HCT116 (cell line): ENCODE measurements around the gene CDKN1A. TPM values are rescaled to one million over a fixed set of nuclear protein-coding genes. Genes with fewer than 3 reads are reported as not detected.

Source experiments
- ATAC-seq: fragments of 200-7000 bp; cut with Tn5 transposase; 2 replicates; pipeline ENCODE4 v1.9.1; 2020; ENCODE audit warnings: mild to moderate bottlenecking, moderate library complexity
- BruUV-seq: library from RNA; stranded (reverse); fragments of 400-500 nt; replicated peaks from 2 replicates; lab custom pipeline; 2021; lab: Mats Ljungman, UMichigan
- CTCF ChIA-PET: fragments of 300-600 bp; sonication (Branson Sonifier 250); formaldehyde crosslinking; loops from one replicate; lab custom pipeline; 2021; ENCODE audit warnings: antibody characterized with exemption; lab: Charles Lee
- POLR2A ChIA-PET: fragments of 300-600, 350-600 bp; sonication (Branson Sonifier 250); formaldehyde crosslinking; loops from one replicate; lab custom pipeline; 2021; ENCODE audit warnings: antibody characterized with exemption; lab: Charles Lee
- RAD21 ChIA-PET, 2 experiments: fragments of 300-600 bp; sonication (Branson Sonifier 250); formaldehyde crosslinking; loops; one replicate each; lab custom pipeline; 2023; ENCODE audit warnings: low total read pairs in 2 of 2; ENCODE audit not compliant: uncharacterized antibody in 2 of 2, unreplicated experiment in 2 of 2, low non-redundant PET in 1 of 2; lab: Charles Lee
- DNase-seq: peaks from one replicate; pipeline ENCODE4 v3.0.0-alpha.2; 2010; ENCODE audit warnings: low read depth, low spot score
- H2AFZ ChIP-seq: fragments of 200-600 bp; shearing (Covaris generic), sonication (generic); 2 replicates; pipeline ENCODE4 v1.6.1; 2017; ENCODE audit warnings: low read depth, mixed run types, mixed read lengths, antibody characterized with exemption, low read length; ENCODE audit not compliant: poor library complexity, severe bottlenecking
- H3K27ac ChIP-seq: 2 replicates; pipeline ENCODE4 v1.5.1; 2012; ENCODE audit warnings: low read depth, low read length
- H3K27me3 ChIP-seq: fragments of 200-600 bp; sonication (generic); 2 replicates; pipeline ENCODE4 v1.6.1; 2016; ENCODE audit warnings: mixed run types, low read length, mixed read lengths; ENCODE audit not compliant: insufficient read depth
- H3K36me3 ChIP-seq, 2 experiments: fragments of 200-500 bp in 1 of 2; fragments of 200-600 bp in 1 of 2; sonication (Bioruptor generic) in 1 of 2; sonication (generic) in 1 of 2; 2 replicates each; pipeline versions ENCODE4 v1.5.1 to v1.6.1; 2014 to 2016; ENCODE audit warnings: low read length in 2 of 2, inconsistent platforms in 1 of 2, mixed read lengths in 1 of 2, mixed run types in 1 of 2; ENCODE audit not compliant: insufficient read depth in 2 of 2, control insufficient read depth in 1 of 2
- H3K4me1 ChIP-seq, 2 experiments: fragments of 200-600 bp in 1 of 2; sonication (generic) in 1 of 2; 2 replicates each; pipeline versions ENCODE4 v1.5.1 to v1.6.1; 2012 to 2017; ENCODE audit warnings: low read length in 2 of 2, inconsistent platforms in 1 of 2, mild to moderate bottlenecking in 1 of 2, mixed read lengths in 1 of 2, mixed run types in 1 of 2, moderate library complexity in 1 of 2; ENCODE audit not compliant: insufficient read depth in 2 of 2, control insufficient read depth in 1 of 2
- H3K4me2 ChIP-seq: fragments of 200-600 bp; sonication (generic); 2 replicates; pipeline ENCODE4 v1.6.1; 2017; ENCODE audit warnings: mixed run types, low read length, mixed read lengths
- H3K4me3 ChIP-seq, 2 experiments: fragments of 200-600 bp in 1 of 2; sonication (generic) in 1 of 2; replicated peaks in 1 of 2; 2 replicates each; pipeline ENCODE4 v1.5.1; 2011 to 2016; ENCODE audit warnings: low read length in 2 of 2, control low read depth in 1 of 2, low read depth in 1 of 2, mild to moderate bottlenecking in 1 of 2, mixed read lengths in 1 of 2, mixed run types in 1 of 2
- H3K79me2 ChIP-seq: fragments of 200-600 bp; sonication (generic); 2 replicates; pipeline ENCODE4 v1.6.1; 2017; ENCODE audit warnings: mild to moderate bottlenecking, mixed run types, low read length, moderate library complexity, mixed read lengths; ENCODE audit not compliant: insufficient read depth
- H3K9ac ChIP-seq: fragments of 200-600 bp; sonication (generic); 2 replicates; pipeline ENCODE4 v1.6.1; 2016; ENCODE audit warnings: low read length, mixed read lengths
- H3K9me2 ChIP-seq: fragments of 200-600 bp; sonication (generic), shearing (Covaris generic); 2 replicates; pipeline ENCODE4 v1.6.1; 2017; ENCODE audit warnings: mixed run types, mild to moderate bottlenecking, moderate library complexity; ENCODE audit not compliant: insufficient read depth
- H3K9me3 ChIP-seq, 2 experiments: fragments of 200-500 bp in 1 of 2; fragments of 200-600 bp in 1 of 2; sonication (Bioruptor generic) in 1 of 2; sonication (generic) in 1 of 2; 2 replicates each; pipeline ENCODE4 v1.6.1; 2014 to 2017; ENCODE audit warnings: low read length in 2 of 2, mixed read lengths in 2 of 2, inconsistent platforms in 1 of 2, low read depth in 1 of 2, mild to moderate bottlenecking in 1 of 2, mixed run types in 1 of 2, moderate library complexity in 1 of 2; ENCODE audit not compliant: control insufficient read depth in 1 of 2, insufficient read depth in 1 of 2
- H4K20me1 ChIP-seq: fragments of 200-600 bp; sonication (generic), shearing (Covaris generic); 2 replicates; pipeline ENCODE4 v1.6.1; 2017; ENCODE audit warnings: mixed run types, mild to moderate bottlenecking, moderate library complexity; ENCODE audit not compliant: insufficient read depth
- CEBPB ChIP-seq: IDR thresholded peaks from 2 replicates; pipeline ENCODE4 v1.6.1; 2012; ENCODE audit warnings: low read depth
- EGR1 ChIP-seq: IDR thresholded peaks from 2 replicates; pipeline ENCODE4 v1.6.1; 2012; ENCODE audit warnings: low read depth
- JUND ChIP-seq: IDR thresholded peaks from 2 replicates; pipeline ENCODE4 v1.6.1; 2012
- POLR2A ChIP-seq: IDR thresholded peaks from 2 replicates; pipeline ENCODE4 v1.7.0; 2011; ENCODE audit warnings: borderline replicate concordance; ENCODE audit not compliant: insufficient read depth, insufficient read length; ENCODE audit errors: extremely low read depth
- RAD21 ChIP-seq: IDR thresholded peaks from 2 replicates; pipeline ENCODE4 v1.6.1; 2012; ENCODE audit warnings: low read depth, mild to moderate bottlenecking
- SIN3A ChIP-seq: IDR thresholded peaks from 2 replicates; pipeline ENCODE4 v1.6.1; 2012; ENCODE audit warnings: low read depth
- TCF7L2 ChIP-seq: IDR thresholded peaks from 2 replicates; pipeline ENCODE4 v1.7.0; 2011; ENCODE audit warnings: borderline replicate concordance, inconsistent platforms; ENCODE audit not compliant: insufficient read depth, insufficient read length; ENCODE audit errors: extremely low read depth
- YY1 ChIP-seq: IDR thresholded peaks from 2 replicates; pipeline ENCODE4 v1.6.1; 2011; ENCODE audit warnings: low read length, low read depth, moderate library complexity, mild to moderate bottlenecking; ENCODE audit not compliant: insufficient replicate concordance; ENCODE audit errors: extremely low read depth
- intact Hi-C: fragments of 100-400 bp; cut with micrococcal nuclease; formaldehyde crosslinking; loops from 2 replicates; pipeline ENCODE4 v1.10.0; 2022
- total RNA-seq: library from RNA; stranded (reverse); gene quantifications from one replicate; pipeline ENCODE4 v1.2.1, GENCODE V29; 2021; ENCODE audit not compliant: unreplicated experiment
- TF ChIP-seq, protein P1 (sequence below): IDR thresholded peaks from 2 replicates; pipeline ENCODE4 v1.6.1; 2012
- TF ChIP-seq, protein P2 (sequence below), 3 experiments: fragments of 200-600 bp in 1 of 3; sonication (generic) in 1 of 3; IDR thresholded peaks in 2 of 3; conservative IDR thresholded peaks in 1 of 3; 2 replicates each; pipeline ENCODE4 v1.5.1; 2012 to 2017; ENCODE audit warnings: low read depth in 2 of 3, low read length in 2 of 3, antibody characterized with exemption in 1 of 3, borderline replicate concordance in 1 of 3, control low read depth in 1 of 3, mild to moderate bottlenecking in 1 of 3, mixed read lengths in 1 of 3, mixed run types in 1 of 3, moderate library complexity in 1 of 3; ENCODE audit not compliant: insufficient read depth in 1 of 3

CDKN1A gene
- total RNA-seq, 1 experiment from 2014 or later = 179 TPM

DNA sequence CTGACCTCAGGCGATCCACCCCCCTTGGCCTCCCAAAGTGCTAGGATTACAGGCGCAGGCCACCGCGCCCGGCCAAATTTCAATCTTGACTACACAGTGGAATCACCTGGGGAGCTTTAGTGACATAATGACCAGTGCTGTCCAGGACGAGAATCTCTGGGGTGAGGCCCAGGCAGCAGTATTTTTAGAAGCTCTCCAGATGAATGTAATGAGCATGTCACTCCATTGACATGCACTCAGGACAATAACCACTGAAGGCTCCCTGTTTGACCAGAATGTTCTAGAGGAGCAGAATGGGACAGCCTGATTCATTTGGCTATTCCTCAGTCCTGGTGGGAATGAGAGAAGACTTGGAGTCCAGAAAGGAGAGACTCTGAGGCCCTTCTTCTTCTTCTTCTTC lies 45.1 kb upstream of the CDKN1A start:
- no peak overlapping the region for H3K4me3 ChIP-seq
- no peaks in the 10 kb centered on the region for H3K9me2 ChIP-seq
- intact Hi-C loops = no loop called here
- POLR2A ChIA-PET = interaction anchor here (2.4 kb wide), 1 partner anchor 45 kb away, joined by 6 read pairs; the partner anchor contains the start of gene CDKN1A
- H3K9me3 ChIP-seq = no peaks in the 10 kb centered on the region
- H3K4me1 ChIP-seq = peaks cover 4 to 10% of the 10 kb centered on the region in 2 experiments; a peak in 2 of 4 replicates
- no peak for TF ChIP-seq YY1
- TF ChIP-seq, protein P1, sequence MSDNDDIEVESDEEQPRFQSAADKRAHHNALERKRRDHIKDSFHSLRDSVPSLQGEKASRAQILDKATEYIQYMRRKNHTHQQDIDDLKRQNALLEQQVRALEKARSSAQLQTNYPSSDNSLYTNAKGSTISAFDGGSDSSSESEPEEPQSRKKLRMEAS = no peak
- no peak for TF ChIP-seq EGR1
- no peak for TF ChIP-seq POLR2A
- TF ChIP-seq, protein P2, sequence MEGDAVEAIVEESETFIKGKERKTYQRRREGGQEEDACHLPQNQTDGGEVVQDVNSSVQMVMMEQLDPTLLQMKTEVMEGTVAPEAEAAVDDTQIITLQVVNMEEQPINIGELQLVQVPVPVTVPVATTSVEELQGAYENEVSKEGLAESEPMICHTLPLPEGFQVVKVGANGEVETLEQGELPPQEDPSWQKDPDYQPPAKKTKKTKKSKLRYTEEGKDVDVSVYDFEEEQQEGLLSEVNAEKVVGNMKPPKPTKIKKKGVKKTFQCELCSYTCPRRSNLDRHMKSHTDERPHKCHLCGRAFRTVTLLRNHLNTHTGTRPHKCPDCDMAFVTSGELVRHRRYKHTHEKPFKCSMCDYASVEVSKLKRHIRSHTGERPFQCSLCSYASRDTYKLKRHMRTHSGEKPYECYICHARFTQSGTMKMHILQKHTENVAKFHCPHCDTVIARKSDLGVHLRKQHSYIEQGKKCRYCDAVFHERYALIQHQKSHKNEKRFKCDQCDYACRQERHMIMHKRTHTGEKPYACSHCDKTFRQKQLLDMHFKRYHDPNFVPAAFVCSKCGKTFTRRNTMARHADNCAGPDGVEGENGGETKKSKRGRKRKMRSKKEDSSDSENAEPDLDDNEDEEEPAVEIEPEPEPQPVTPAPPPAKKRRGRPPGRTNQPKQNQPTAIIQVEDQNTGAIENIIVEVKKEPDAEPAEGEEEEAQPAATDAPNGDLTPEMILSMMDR (IDR thresholded peaks at IDR 0.05 in 2 of 3, conservative IDR thresholded peaks at IDR 0.05 in 1 of 3; ENCODE audit: borderline replicate concordance in 1 of 3, insufficient read depth in 1 of 3, low read depth in 2 of 3, low read length in 2 of 3) = no peak
- TF ChIP-seq SIN3A = no peak
- TF ChIP-seq RAD21 = no peak
- TF ChIP-seq JUND = no peak
- no peak for TF ChIP-seq CEBPB
- TF ChIP-seq TCF7L2 = no peak
- TF ChIP-seq, all 23 proteins: peak for 0
- no peaks in the 10 kb centered on the region for H4K20me1 ChIP-seq
- H3K79me2 ChIP-seq = no peaks in the 10 kb centered on the region
- no peaks in the 10 kb centered on the region for H3K36me3 ChIP-seq
- ChIA-PET CTCF (no interaction called here), RAD21 (no interaction called here)
- ATAC-seq (no peak), DNase-seq (no peak)
- no peaks in the 10 kb centered on the region for H3K27me3 ChIP-seq
- H3K9ac ChIP-seq = no peak overlapping the region
- no peak overlapping the region for H3K4me2 ChIP-seq
- H2AFZ ChIP-seq = no peak overlapping the region
- no peak overlapping the region for H3K27ac ChIP-seq
- no TSS peak for BruUV-seq
